NCI-H526 treated with DMSO at 0.1 percent for 48 hours (cell line): Measurements from ENCODE around the gene KIAA0586.
"Not testable (repeated sequence)": the region's sequence is repeated elsewhere in the genome, so short reads cannot be mapped to it uniquely, and the experiment has no call there.

Experiments
- DNase-seq: peaks from one replicate; lab custom pipeline; 2025; lab: John Stamatoyannopoulos, UW

Gene KIAA0586

DNA sequence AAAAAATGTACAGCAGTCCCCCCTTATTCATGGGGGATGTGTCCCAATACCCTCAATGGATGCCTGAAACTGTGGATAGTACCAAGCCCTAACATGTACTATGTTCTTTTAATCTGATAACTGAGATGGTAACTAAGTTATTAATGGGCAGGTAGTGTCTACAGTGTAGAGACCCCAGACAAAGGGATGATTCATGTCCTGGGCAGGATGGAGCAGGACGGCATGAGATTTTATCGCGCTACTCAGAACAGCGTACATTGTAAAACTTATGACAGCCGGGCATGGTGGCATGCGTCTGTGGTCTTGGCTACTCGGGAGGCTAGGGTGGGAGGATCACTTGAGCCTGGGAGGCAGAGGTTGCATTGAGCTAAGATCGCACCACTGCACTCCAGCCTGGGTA is 37.1 kb downstream of the KIAA0586 start:
- DNase-seq: no peak

DNA sequence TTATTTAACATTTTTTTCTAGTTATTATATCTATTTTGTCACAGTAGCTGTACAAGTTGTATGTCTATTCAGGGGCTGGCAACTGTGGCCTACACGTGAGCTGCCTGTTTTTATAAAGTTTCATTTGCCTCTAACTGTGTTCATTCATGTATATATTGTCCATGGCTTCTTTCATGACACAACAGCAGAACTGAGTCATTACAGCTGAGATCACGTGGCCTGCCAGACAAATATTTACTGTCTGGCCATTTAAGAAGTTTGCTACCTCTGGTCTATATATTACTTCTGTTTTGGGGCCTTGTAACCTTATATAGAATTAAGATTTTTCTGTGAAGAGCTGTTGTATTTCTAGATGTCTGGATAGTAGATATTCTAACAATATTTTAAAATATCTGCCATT is 37.9 kb downstream of the KIAA0586 start:
- no peak for DNase-seq

DNA sequence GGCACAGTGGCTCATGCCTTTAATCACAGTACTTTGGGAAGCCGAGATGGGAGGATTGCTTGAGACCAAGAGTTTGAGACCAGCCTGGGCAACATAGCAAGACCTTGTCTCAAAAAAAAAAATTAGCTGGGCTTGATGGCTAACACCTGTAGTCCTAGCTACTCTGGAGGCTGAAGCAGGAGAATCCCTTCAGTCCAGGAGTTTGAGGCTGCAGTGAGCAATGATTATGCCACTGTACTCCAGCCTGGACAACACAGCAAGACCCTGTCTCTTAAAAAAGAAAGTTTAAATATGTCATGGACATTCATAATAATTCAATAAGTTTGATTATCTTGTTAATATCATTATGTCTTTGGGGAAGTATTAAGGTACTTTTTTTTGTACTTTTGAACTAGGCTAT is 38.9 kb downstream of the KIAA0586 start:
- DNase-seq: no peak

DNA sequence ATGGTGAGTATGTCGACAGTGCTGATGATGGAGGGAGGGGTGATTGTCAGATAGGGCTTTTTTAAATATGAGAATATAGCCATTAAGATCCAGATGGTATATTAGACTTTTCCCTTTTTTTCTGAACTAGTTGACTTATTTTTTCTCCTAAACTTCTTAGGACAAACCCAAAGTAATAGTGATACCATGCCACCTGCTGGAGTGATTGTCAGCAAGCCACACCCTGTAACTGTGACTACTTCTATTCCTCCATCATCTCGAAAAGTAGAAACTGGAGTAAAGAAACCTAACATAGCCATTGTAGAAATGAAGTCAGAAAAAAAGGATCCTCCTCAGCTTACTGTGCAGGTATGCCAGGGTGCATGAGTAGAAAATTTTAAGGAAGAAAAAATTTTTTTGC is 40.1 kb downstream of the KIAA0586 start:
- no peak for DNase-seq

GRCh38 chr14:58469309-58469708 is 41.8 kb downstream of the KIAA0586 start:
- no peak for DNase-seq

DNA sequence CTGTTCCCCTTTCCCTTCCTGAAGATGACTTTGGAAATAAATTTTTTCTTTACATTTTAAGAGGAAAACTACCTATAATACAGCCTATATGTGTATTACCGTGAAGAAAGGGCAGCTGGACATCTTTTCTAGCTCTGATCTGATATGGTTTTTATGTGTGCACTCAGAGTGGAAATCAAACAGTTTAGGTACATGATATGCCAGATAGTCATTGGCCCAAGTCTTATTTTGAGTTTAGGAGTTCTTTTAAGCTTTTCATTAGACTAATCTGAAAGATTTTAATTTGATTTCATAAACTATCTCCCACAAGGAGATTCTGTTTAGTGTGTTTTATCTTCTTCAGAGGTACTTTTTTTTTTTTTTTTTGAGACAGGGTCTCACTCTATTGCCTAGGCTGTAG is 48.8 kb downstream of the KIAA0586 start:
- DNase-seq: no peak

DNA sequence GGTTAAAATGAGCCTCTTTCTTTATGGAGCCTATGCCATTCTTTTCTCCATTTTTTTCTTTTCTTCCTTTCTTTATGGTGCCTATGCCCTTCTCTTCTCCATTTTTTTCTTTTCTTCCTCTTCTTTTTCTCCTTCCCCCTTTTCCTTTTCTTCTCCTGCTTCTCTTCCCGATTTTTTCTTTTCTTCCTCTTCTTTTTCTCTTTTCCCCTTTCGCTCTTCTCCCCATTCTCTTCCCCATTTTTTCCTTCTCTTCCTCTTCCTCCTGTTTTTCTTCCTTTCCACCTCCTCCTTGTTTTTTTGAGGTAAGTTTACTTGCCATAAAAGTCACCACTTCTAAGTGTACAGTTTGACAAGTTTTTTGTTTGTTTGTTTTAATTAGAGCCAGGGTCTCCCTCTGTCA is 50.1 kb downstream of the KIAA0586 start:
- no peak for DNase-seq

GRCh38 chr14:58478329-58478728 is 50.8 kb downstream of the KIAA0586 start:
- DNase-seq: not testable (repeated sequence)

GRCh38 chr14:58479975-58480374 is 52.5 kb downstream of the KIAA0586 start:
- DNase-seq: no peak

- no peak for DNase-seq
Observed at GRCh38 chr14:58484176-58484575, 56.7 kb downstream of the KIAA0586 start.

DNA sequence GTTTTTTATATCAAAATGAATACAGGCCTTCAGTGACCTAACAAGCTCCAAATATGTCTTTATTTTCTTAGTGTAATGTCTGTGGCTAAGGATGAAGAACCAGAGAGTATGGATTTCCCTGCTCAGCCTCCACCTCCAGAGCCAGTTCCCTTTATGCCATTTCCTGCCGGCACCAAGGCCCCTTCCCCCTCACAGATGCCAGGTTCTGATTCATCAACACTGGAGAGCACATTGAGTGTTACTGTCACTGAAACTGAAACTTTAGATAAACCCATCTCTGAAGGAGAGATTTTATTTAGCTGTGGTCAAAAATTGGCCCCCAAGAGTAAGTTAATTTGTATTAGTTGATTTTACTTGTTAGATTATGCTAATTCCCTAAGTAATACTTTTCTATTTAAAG is 61.0 kb downstream of the KIAA0586 start:
- DNase-seq: no peak

- no peak for DNase-seq
Observed at GRCh38 chr14:58491593-58491992, 64.1 kb downstream of the KIAA0586 start.

GRCh38 chr14:58492044-58492443 is 64.5 kb downstream of the KIAA0586 start:
- no peak for DNase-seq

GRCh38 chr14:58501214-58501816 is 73.8 kb downstream of the KIAA0586 start:
- peak; percentile 52 for DNase-seq

DNA sequence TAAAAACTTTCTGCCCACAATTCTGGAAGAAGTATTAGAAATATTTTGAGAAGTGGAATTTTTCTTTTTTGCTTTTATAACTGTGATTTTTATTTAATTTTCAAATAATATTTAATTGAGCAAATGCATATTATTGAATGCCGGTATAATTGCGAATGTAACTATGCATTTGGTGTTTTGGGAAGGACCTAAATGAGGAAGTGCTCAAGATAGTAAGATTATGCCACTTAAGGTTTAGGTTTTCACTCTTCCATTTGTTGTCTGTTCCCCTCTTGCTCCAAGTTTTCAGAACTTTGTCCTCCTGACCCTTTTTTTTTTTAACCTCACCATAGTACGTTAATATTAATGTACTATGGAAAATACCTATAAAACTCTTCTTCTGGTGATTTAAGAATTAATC is 85.8 kb downstream of the KIAA0586 start:
- DNase-seq: no peak

DNA sequence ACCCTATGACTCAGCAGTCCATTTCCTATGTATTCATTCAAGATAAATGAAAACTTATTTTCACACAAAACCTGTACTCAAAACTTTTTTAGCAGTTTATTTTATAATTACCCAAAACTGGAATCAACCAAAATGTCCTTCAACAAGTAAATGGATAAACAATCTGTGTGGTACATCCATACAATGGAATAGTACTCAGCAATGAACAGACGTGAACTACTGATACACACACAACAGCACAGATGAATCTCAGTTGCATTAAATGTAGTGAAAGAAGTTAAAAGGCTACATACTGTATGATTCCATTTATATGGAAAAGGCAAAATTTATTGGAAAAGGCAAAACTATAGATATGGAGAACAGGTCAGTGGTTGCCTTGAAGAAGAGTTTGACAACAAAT is 90.1 kb downstream of the KIAA0586 start:
- DNase-seq: no peak

- not testable (repeated sequence) for DNase-seq
Observed at GRCh38 chr14:58525691-58526090, 98.2 kb downstream of the KIAA0586 start.

GRCh38 chr14:58533446-58533845 is 105.9 kb downstream of the KIAA0586 start:
- DNase-seq: no peak

- DNase-seq: no peak
Observed at GRCh38 chr14:58535044-58535443, 107.5 kb downstream of the KIAA0586 start.

DNA sequence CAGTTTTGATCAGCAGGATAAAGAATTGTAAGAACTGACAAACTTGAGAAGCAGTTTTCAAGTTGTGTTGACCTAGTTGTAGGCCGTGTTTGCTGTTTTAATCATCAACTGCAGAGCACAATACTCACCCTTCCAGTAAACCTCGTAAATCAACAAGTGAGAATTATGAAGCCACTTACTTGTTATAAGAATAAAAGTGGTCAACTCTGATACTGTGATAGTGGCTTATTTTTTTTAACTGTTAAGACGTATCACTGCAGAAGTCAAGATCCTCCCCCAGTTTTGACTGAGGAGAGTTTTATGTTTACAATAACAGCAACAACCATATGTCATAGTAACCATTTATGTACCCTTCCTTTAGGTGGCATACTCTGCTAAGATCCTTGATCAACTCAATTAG is 109.5 kb downstream of the KIAA0586 start:
- DNase-seq: no peak

GRCh38 chr14:58540749-58541632 is 113.5 kb downstream of the KIAA0586 start:
- no peak for DNase-seq

DNA sequence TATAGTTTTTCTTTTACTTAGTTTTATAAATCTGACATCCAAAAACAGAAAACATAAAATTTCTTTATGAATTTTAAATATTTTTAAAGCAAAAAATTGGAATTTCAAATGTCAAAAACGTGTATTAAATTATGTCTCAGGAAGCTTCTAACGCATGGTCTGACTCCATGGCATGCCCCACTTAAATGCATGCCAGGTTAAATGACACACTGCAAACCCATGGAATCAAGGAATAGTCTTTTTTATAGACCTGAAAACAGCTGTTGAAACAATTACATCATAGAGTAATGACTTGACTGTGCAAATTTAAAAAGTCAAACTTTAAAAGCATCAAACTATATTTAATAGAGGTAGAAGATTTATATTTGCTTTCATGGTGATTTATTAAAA is 114.1 kb downstream of the KIAA0586 start:
- DNase-seq: no peak

GRCh38 chr14:58543253-58543652 is 115.7 kb downstream of the KIAA0586 start:
- no peak for DNase-seq

DNA sequence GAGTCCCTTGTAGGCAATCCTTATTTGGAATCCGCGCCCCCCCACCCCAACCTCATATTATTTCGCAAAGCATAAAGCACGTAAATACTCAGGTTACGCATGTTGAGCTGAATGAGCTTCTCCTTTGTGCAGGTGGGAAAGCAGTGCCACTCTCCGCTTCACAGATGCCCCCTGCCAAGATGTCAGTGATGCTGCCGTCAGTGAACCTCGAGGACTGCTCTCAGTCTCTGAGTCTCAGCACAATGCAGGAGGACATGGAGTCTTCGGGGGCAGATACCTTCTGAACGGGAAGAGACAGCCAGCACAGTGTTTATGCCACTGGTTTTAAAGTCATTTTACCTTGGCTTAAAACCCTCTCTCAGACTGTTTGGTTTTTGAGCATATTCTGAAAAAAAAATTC is 120.1 kb downstream of the KIAA0586 start:
- no peak for DNase-seq
